OCI-LY1 (cell line): ENCODE results near the gene BTBD10.
A peak's percentile ranks its signal among the peaks of the same experiment; 100 is the strongest.

ENCODE experiments used
- H2AFZ ChIP-seq: fragments of 200-600 bp; sonication (generic), shearing (Covaris generic); 2 replicates; pipeline ENCODE4 v1.6.0; 2014; ENCODE audit warnings: antibody characterized with exemption, mild to moderate bottlenecking, low read length
- H3F3A ChIP-seq: fragments of 200-600 bp; sonication (generic), shearing (Covaris generic); 2 replicates; pipeline ENCODE4 v1.6.0; 2014; ENCODE audit warnings: mild to moderate bottlenecking, antibody characterized with exemption, low read length, moderate library complexity; ENCODE audit not compliant: insufficient read depth
- H3K27ac ChIP-seq: fragments of 200-600 bp; sonication (generic); 2 replicates; pipeline ENCODE4 v1.5.1; 2014; ENCODE audit warnings: low read length, mixed run types, mild to moderate bottlenecking, low read depth; ENCODE audit not compliant: poor library complexity, severe bottlenecking
- H3K27me3 ChIP-seq: fragments of 200-600 bp; sonication (generic); 2 replicates; pipeline ENCODE4 v1.6.0; 2014; ENCODE audit warnings: antibody characterized with exemption, mild to moderate bottlenecking, low read length, moderate library complexity; ENCODE audit not compliant: insufficient read depth
- H3K36me3 ChIP-seq: fragments of 200-600 bp; sonication (generic); 2 replicates; pipeline ENCODE4 v1.6.1; 2014; ENCODE audit warnings: mild to moderate bottlenecking, antibody characterized with exemption, low read length, moderate library complexity, mixed read lengths; ENCODE audit not compliant: insufficient read depth
- H3K4me1 ChIP-seq: fragments of 200-600 bp; sonication (generic); 2 replicates; pipeline ENCODE4 v1.5.1; 2014; ENCODE audit warnings: mild to moderate bottlenecking, low read length, moderate library complexity; ENCODE audit not compliant: insufficient read depth, severe bottlenecking
- H3K4me2 ChIP-seq: fragments of 200-600 bp; sonication (generic), shearing (Covaris generic); 2 replicates; pipeline ENCODE4 v1.6.1; 2014; ENCODE audit warnings: low read length
- H3K4me3 ChIP-seq: fragments of 200-600 bp; sonication (generic); 2 replicates; pipeline ENCODE4 v1.5.1; 2014; ENCODE audit warnings: low read length, low read depth, mild to moderate bottlenecking, mixed read lengths; ENCODE audit not compliant: poor library complexity, severe bottlenecking
- H3K79me2 ChIP-seq: fragments of 200-600 bp; shearing (Covaris generic); 2 replicates; pipeline ENCODE4 v1.6.1; 2016; ENCODE audit warnings: mixed run types, low read length, mixed read lengths; ENCODE audit not compliant: insufficient read depth
- H3K9ac ChIP-seq: fragments of 200-600 bp; sonication (generic), shearing (Covaris generic); 2 replicates; pipeline ENCODE4 v1.6.1; 2014; ENCODE audit warnings: mild to moderate bottlenecking, low read length, mixed read lengths
- H3K9me2 ChIP-seq: fragments of 200-600 bp; sonication (generic), shearing (Covaris generic); 2 replicates; pipeline ENCODE4 v1.6.1; 2014; ENCODE audit warnings: low read depth, mild to moderate bottlenecking, low read length, mixed read lengths
- H3K9me3 ChIP-seq: fragments of 200-600 bp; shearing (Covaris generic); 2 replicates; pipeline ENCODE4 v1.6.1; 2014; ENCODE audit warnings: low read length, mixed read lengths
- H4K20me1 ChIP-seq: fragments of 200-600 bp; sonication (generic), shearing (Covaris generic); 2 replicates; pipeline ENCODE4 v1.6.0; 2016; ENCODE audit warnings: mild to moderate bottlenecking, low read length; ENCODE audit not compliant: insufficient read depth
- CTCF ChIP-seq: fragments of 200-600 bp; sonication (generic), shearing (Covaris generic); IDR thresholded peaks from 2 replicates; pipeline ENCODE4 v1.5.1; 2017; ENCODE audit warnings: mild to moderate bottlenecking, antibody characterized with exemption, low read length, moderate library complexity, mixed read lengths
- EZH2 ChIP-seq: fragments of 200-600 bp; sonication (generic), shearing (Covaris generic); IDR thresholded peaks from 2 replicates; pipeline ENCODE4 v1.8.0; 2017; ENCODE audit warnings: borderline replicate concordance, mixed run types, mild to moderate bottlenecking, antibody characterized with exemption, low read length, moderate library complexity, mixed read lengths

The BTBD10 gene

GRCh38 chr11:13486926-13487660 is 24.1 kb upstream of the BTBD10 start:
- H3K4me3 ChIP-seq = peak overlapping the region; percentile 42
- no peaks in the 10 kb centered on the region for H3K9me3 ChIP-seq
- H3K36me3 ChIP-seq = no peaks in the 10 kb centered on the region
- H3K79me2 ChIP-seq = no peaks in the 10 kb centered on the region
- peak overlapping the region; percentile 27; the same call in 1 of the 2 replicates for H3K9ac ChIP-seq
- H2AFZ ChIP-seq = no peak overlapping the region
- no peaks in the 10 kb centered on the region for H3K4me1 ChIP-seq
- no peak for TF ChIP-seq EZH2
- TF ChIP-seq CTCF = peak; percentile 43
- H3K27ac ChIP-seq = no peak overlapping the region
- no peaks in the 10 kb centered on the region for H3K9me2 ChIP-seq
- no peaks in the 10 kb centered on the region for H3F3A ChIP-seq
- H3K27me3 ChIP-seq = no peaks in the 10 kb centered on the region
- H4K20me1 ChIP-seq = no peaks in the 10 kb centered on the region
- peak overlapping the region; percentile 63 for H3K4me2 ChIP-seq

- Histone ChIP-seq H4K20me1 (no peaks in the 10 kb centered on the region), H3K4me2 (no peak overlapping the region), H3K4me3 (no peak overlapping the region), H3K9me2 (no peaks in the 10 kb centered on the region), H3K9ac (no peak overlapping the region), H3K27me3 (no peaks in the 10 kb centered on the region), H2AFZ (no peak overlapping the region), H3K9me3 (no peaks in the 10 kb centered on the region), H3K4me1 (no peaks in the 10 kb centered on the region), H3K36me3 (no peaks in the 10 kb centered on the region), H3K79me2 (no peaks in the 10 kb centered on the region), H3F3A (no peaks in the 10 kb centered on the region), H3K27ac (no peak overlapping the region)
- TF ChIP-seq CTCF (no peak), EZH2 (no peak)
Observed at GRCh38 chr11:13480198-13480597, 17.2 kb upstream of the BTBD10 start.

GRCh38 chr11:13479688-13480087 is 16.7 kb upstream of the BTBD10 start:
- Histone ChIP-seq H3F3A (no peaks in the 10 kb centered on the region), H4K20me1 (no peaks in the 10 kb centered on the region), H3K4me3 (no peak overlapping the region), H3K27ac (no peak overlapping the region), H3K79me2 (no peaks in the 10 kb centered on the region), H3K4me2 (no peak overlapping the region), H3K36me3 (no peaks in the 10 kb centered on the region), H3K27me3 (no peaks in the 10 kb centered on the region), H3K9me3 (no peaks in the 10 kb centered on the region), H3K9ac (no peak overlapping the region), H3K9me2 (no peaks in the 10 kb centered on the region), H3K4me1 (no peaks in the 10 kb centered on the region), H2AFZ (no peak overlapping the region)
- TF ChIP-seq CTCF = no peak
